Right atrium auricular region (tissue), 2 donors: ENCODE results near the gene CHAD. TPM values are rescaled to one million over a fixed set of nuclear protein-coding genes. Genes with fewer than 3 reads are reported as not detected.

ENCODE experiments used
- DNase-seq: peaks from one replicate; pipeline ENCODE4 v3.0.0-alpha.2; 2019; ENCODE audit warnings: low spot score
- H3K27ac ChIP-seq, 2 donors: fragments of 200-600 bp; sonication (generic); 1 replicate in 1 of 2; 2 replicates in 1 of 2; pipeline ENCODE4 v1.5.1; 2016 to 2019
- H3K27me3 ChIP-seq, 2 donors: fragments of 200-600 bp; sonication (generic); one replicate each; pipeline versions ENCODE4 v1.5.1 to v1.6.0; 2017 to 2019
- H3K36me3 ChIP-seq: fragments of 200-600 bp; sonication (generic); one replicate; pipeline ENCODE4 v1.5.1; 2016
- H3K4me1 ChIP-seq, 2 donors: fragments of 200-600 bp; sonication (generic); one replicate each; pipeline versions ENCODE4 v1.5.1 to v1.6.0; 2017 to 2019
- H3K4me3 ChIP-seq, 2 donors: fragments of 200-600 bp; sonication (generic); 1 replicate in 1 of 2; 2 replicates in 1 of 2; pipeline ENCODE4 v1.5.1; 2017 to 2019; ENCODE audit warnings: mild to moderate bottlenecking in 1 of 2, moderate library complexity in 1 of 2
- H3K9me3 ChIP-seq, 2 donors: fragments of 200-600 bp; sonication (generic); one replicate each; pipeline ENCODE4 v1.5.1; 2019
- CTCF ChIP-seq, 2 donors: fragments of 200-600 bp; sonication (generic); IDR thresholded peaks; one replicate each; pipeline ENCODE4 v1.5.1; 2019; ENCODE audit warnings: antibody characterized with exemption in 2 of 2
- total RNA-seq, 2 donors: library from RNA; depleted of rRNA; stranded (reverse); fragments of >200 nt; gene quantifications; one replicate each; pipeline ENCODE4 v1.1.0, GENCODE V29; 2016

The CHAD gene
- total RNA-seq, 2 donors from 2014 or later, result 0.70 TPM; not detected in 1

- TF ChIP-seq CTCF (IDR thresholded peaks at IDR 0.05), result no peak
- Histone ChIP-seq H3K27ac (no peak overlapping the region), H3K36me3 (peaks cover 6% of the 10 kb centered on the region), H3K4me3 (no peak overlapping the region), H3K4me1 (no peaks in the 10 kb centered on the region), H3K27me3 (no peaks in the 10 kb centered on the region), H3K9me3 (no peaks in the 10 kb centered on the region)
- no peak for DNase-seq
Observed at GRCh38 chr17:50461550-50462132, 7.0 kb downstream of the CHAD start.

- no peak overlapping the region for H3K27ac ChIP-seq
- no peak overlapping the region for H3K4me3 ChIP-seq
- no peaks in the 10 kb centered on the region for H3K9me3 ChIP-seq
- DNase-seq, result no peak
- TF ChIP-seq CTCF (IDR thresholded peaks at IDR 0.05), result no peak
- peaks cover 6% of the 10 kb centered on the region for H3K36me3 ChIP-seq
- no peaks in the 10 kb centered on the region for H3K4me1 ChIP-seq
- H3K27me3 ChIP-seq, result no peaks in the 10 kb centered on the region
Observed at GRCh38 chr17:50460831-50461526, 7.7 kb downstream of the CHAD start.

- H3K27ac ChIP-seq, result no peak overlapping the region
- no peak for DNase-seq
- TF ChIP-seq CTCF (IDR thresholded peaks at IDR 0.05), result no peak
- no peaks in the 10 kb centered on the region for H3K27me3 ChIP-seq
- H3K36me3 ChIP-seq, result peaks cover 6% of the 10 kb centered on the region
- no peaks in the 10 kb centered on the region for H3K9me3 ChIP-seq
- H3K4me1 ChIP-seq, result no peaks in the 10 kb centered on the region
- H3K4me3 ChIP-seq, result no peak overlapping the region
Observed at GRCh38 chr17:50459756-50460155, 8.9 kb downstream of the CHAD start.

- Histone ChIP-seq H3K36me3 (peaks cover 6% of the 10 kb centered on the region), H3K27ac (no peak overlapping the region), H3K4me3 (no peak overlapping the region), H3K4me1 (no peaks in the 10 kb centered on the region), H3K27me3 (no peaks in the 10 kb centered on the region), H3K9me3 (no peaks in the 10 kb centered on the region)
- no peak for TF ChIP-seq CTCF (IDR thresholded peaks at IDR 0.05)
- DNase-seq, result no peak
Observed at GRCh38 chr17:50458701-50459676, 9.7 kb downstream of the CHAD start.

- Histone ChIP-seq H3K27ac (no peak overlapping the region), H3K4me1 (no peaks in the 10 kb centered on the region), H3K36me3 (peaks cover 6% of the 10 kb centered on the region), H3K4me3 (no peak overlapping the region), H3K27me3 (no peaks in the 10 kb centered on the region), H3K9me3 (no peaks in the 10 kb centered on the region)
- no peak for TF ChIP-seq CTCF (IDR thresholded peaks at IDR 0.05)
- no peak for DNase-seq
Observed at GRCh38 chr17:50458270-50458669, 10.4 kb downstream of the CHAD start.
